ENCODE data around the gene DIP2C. TPM values are rescaled to one million over a fixed set of nuclear protein-coding genes. Genes with fewer than 3 reads are reported as not detected.

The DIP2C gene
- polyA plus RNA-seq, 1 of the 3 experiments (the other 2 are of a cell fraction) = 8.7 TPM

DNA sequence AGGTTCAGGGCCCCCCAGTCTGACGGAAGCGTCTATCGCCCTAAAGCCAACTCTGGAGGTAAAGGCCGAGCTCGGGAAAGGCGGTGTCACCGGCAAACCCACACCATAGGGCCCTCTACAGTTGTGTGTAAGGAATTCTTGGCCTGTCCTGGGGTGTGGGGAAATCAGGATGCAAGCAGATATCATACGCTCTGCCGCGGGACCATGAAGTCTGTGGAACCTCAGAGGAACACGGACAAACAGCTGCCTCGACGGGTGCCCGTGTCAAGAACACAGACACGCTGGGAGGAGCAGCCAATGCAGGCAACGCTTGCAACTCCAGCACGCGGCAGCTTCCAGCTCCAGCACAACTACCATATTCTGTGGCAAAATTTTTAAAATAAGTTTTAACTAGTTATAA, 157.9 kb downstream of the DIP2C start:
- no peaks in the 10 kb centered on the region for H3K27me3 ChIP-seq (ENCODE audit: insufficient read depth)
- H3K9me2 ChIP-seq = no peaks in the 10 kb centered on the region
- H2AFZ ChIP-seq (ENCODE audit: low read depth) = no peak overlapping the region
- no peak overlapping the region for H3K4me2 ChIP-seq
- WGBS (ENCODE audit: low lambda C conversion rate) = 98% methylated on average over 18 of the region's 18 CpGs
- ChIA-PET CTCF (interaction anchor here (1.3 kb wide), 1 partner anchor 20 kb away, joined by 3 read pairs; no protein-coding TSS in a partner anchor), POLR2A (no interaction called here)
- no peak overlapping the region for H3K27ac ChIP-seq (ENCODE audit: low read depth in 2 of 2, low read length in 1 of 2)
- no peak overlapping the region for H3K9ac ChIP-seq
- no peaks in the 10 kb centered on the region for H3K9me3 ChIP-seq
- H3K4me3 ChIP-seq (ENCODE audit: low read depth in 2 of 2, low read length in 1 of 2) = no peak overlapping the region
- no peaks in the 10 kb centered on the region for H3K36me3 ChIP-seq (replicated peaks in 1 of 2; ENCODE audit: control insufficient read depth in 1 of 2, insufficient read depth in 2 of 2, low read length in 1 of 2)
- H3K4me1 ChIP-seq (ENCODE audit: control insufficient read depth in 1 of 2, insufficient read depth in 2 of 2, low read depth in 1 of 2, low read length in 1 of 2) = peaks cover 0 to 12% of the 10 kb centered on the region in 2 experiments; a peak in 1 of 4 replicates
- no peak for DNase-seq
- TF ChIP-seq GATA2 (CRISPR knock-in tag; IDR thresholded peaks at IDR 0.05) (no peak), RFX5 (IDR thresholded peaks at IDR 0.05; ENCODE audit: low read length) (no peak), EZH2phosphoT487 (IDR thresholded peaks at IDR 0.05; ENCODE audit: borderline replicate concordance, low read depth) (no peak)
- TF ChIP-seq, protein P1, sequence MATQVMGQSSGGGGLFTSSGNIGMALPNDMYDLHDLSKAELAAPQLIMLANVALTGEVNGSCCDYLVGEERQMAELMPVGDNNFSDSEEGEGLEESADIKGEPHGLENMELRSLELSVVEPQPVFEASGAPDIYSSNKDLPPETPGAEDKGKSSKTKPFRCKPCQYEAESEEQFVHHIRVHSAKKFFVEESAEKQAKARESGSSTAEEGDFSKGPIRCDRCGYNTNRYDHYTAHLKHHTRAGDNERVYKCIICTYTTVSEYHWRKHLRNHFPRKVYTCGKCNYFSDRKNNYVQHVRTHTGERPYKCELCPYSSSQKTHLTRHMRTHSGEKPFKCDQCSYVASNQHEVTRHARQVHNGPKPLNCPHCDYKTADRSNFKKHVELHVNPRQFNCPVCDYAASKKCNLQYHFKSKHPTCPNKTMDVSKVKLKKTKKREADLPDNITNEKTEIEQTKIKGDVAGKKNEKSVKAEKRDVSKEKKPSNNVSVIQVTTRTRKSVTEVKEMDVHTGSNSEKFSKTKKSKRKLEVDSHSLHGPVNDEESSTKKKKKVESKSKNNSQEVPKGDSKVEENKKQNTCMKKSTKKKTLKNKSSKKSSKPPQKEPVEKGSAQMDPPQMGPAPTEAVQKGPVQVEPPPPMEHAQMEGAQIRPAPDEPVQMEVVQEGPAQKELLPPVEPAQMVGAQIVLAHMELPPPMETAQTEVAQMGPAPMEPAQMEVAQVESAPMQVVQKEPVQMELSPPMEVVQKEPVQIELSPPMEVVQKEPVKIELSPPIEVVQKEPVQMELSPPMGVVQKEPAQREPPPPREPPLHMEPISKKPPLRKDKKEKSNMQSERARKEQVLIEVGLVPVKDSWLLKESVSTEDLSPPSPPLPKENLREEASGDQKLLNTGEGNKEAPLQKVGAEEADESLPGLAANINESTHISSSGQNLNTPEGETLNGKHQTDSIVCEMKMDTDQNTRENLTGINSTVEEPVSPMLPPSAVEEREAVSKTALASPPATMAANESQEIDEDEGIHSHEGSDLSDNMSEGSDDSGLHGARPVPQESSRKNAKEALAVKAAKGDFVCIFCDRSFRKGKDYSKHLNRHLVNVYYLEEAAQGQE (IDR thresholded peaks at IDR 0.05; ENCODE audit: low read depth, low read length) = no peak
- TF ChIP-seq, protein P2, sequence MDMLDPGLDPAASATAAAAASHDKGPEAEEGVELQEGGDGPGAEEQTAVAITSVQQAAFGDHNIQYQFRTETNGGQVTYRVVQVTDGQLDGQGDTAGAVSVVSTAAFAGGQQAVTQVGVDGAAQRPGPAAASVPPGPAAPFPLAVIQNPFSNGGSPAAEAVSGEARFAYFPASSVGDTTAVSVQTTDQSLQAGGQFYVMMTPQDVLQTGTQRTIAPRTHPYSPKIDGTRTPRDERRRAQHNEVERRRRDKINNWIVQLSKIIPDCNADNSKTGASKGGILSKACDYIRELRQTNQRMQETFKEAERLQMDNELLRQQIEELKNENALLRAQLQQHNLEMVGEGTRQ (IDR thresholded peaks at IDR 0.05; ENCODE audit: borderline replicate concordance, low read depth, low read length) = no peak
- peaks cover 77% of the 10 kb centered on the region for H4K20me1 ChIP-seq (ENCODE audit: insufficient read depth)
- no peaks in the 10 kb centered on the region for H3F3A ChIP-seq (replicated peaks; ENCODE audit: insufficient read depth)
- H3K79me2 ChIP-seq (ENCODE audit: insufficient read depth) = peaks cover 49% of the 10 kb centered on the region

DNA sequence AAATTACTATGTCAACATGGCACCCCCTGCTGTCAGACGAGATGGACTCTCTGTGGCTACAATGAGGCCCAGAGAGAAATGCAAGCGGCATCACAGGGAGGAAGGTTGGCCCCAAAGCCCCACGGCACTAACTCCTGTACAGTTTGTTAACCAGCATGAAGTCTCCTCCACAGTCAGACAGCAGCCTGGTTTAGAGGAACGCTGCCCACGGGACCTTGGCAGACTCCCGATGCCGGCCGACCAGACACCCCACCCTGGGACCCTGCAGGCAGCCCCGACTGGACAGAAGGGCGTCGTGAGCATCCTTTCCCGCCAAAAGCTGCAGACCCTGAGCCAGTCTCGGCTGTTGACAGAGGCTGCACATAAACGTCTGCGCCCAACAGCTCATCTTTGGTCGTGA, 158.8 kb downstream of the DIP2C start:
- H2AFZ ChIP-seq (ENCODE audit: low read depth) = no peak overlapping the region
- no peaks in the 10 kb centered on the region for H3K9me2 ChIP-seq
- no peaks in the 10 kb centered on the region for H3F3A ChIP-seq (replicated peaks; ENCODE audit: insufficient read depth)
- 92% methylated on average over 15 of the region's 16 CpGs for WGBS (ENCODE audit: low lambda C conversion rate)
- peaks cover 77% of the 10 kb centered on the region for H4K20me1 ChIP-seq (ENCODE audit: insufficient read depth)
- H3K27me3 ChIP-seq (ENCODE audit: insufficient read depth) = no peaks in the 10 kb centered on the region
- no peak overlapping the region for H3K9ac ChIP-seq
- no peaks in the 10 kb centered on the region for H3K9me3 ChIP-seq
- H3K4me2 ChIP-seq = no peak overlapping the region
- no peaks in the 10 kb centered on the region for H3K36me3 ChIP-seq (replicated peaks in 1 of 2; ENCODE audit: control insufficient read depth in 1 of 2, insufficient read depth in 2 of 2, low read length in 1 of 2)
- ChIA-PET POLR2A (no interaction called here), CTCF (interaction anchor here (0.6 to 1.3 kb wide), 2 partner anchors 20 to 39 kb away, joined by 3 read pairs; no protein-coding TSS in a partner anchor)
- no peak overlapping the region for H3K4me3 ChIP-seq (ENCODE audit: low read depth in 2 of 2, low read length in 1 of 2)
- peaks cover 51% of the 10 kb centered on the region for H3K79me2 ChIP-seq (ENCODE audit: insufficient read depth)
- H3K4me1 ChIP-seq (ENCODE audit: control insufficient read depth in 1 of 2, insufficient read depth in 2 of 2, low read depth in 1 of 2, low read length in 1 of 2) = peaks cover 0 to 9% of the 10 kb centered on the region in 2 experiments; a peak in 1 of 4 replicates
- no peak overlapping the region for H3K27ac ChIP-seq (ENCODE audit: low read depth in 2 of 2, low read length in 1 of 2)
- no peak for DNase-seq
- TF ChIP-seq MXI1 (IDR thresholded peaks at IDR 0.05; ENCODE audit: low read depth, low read length) = no peak
- TF ChIP-seq EZH2phosphoT487 (IDR thresholded peaks at IDR 0.05; ENCODE audit: borderline replicate concordance, low read depth) = no peak
- no peak for TF ChIP-seq FOXJ3 (CRISPR knock-in tag; IDR thresholded peaks at IDR 0.05)
- TF ChIP-seq NRF1 (IDR thresholded peaks at IDR 0.05; ENCODE audit: low read depth, low read length) = no peak
- no peak for TF ChIP-seq RAD21 (IDR thresholded peaks at IDR 0.05; ENCODE audit: low read length)
- TF ChIP-seq SMC3 (IDR thresholded peaks at IDR 0.05; ENCODE audit: low read depth, low read length) = no peak
- no peak for TF ChIP-seq JUND (IDR thresholded peaks at IDR 0.05)
- TF ChIP-seq, protein P3, sequence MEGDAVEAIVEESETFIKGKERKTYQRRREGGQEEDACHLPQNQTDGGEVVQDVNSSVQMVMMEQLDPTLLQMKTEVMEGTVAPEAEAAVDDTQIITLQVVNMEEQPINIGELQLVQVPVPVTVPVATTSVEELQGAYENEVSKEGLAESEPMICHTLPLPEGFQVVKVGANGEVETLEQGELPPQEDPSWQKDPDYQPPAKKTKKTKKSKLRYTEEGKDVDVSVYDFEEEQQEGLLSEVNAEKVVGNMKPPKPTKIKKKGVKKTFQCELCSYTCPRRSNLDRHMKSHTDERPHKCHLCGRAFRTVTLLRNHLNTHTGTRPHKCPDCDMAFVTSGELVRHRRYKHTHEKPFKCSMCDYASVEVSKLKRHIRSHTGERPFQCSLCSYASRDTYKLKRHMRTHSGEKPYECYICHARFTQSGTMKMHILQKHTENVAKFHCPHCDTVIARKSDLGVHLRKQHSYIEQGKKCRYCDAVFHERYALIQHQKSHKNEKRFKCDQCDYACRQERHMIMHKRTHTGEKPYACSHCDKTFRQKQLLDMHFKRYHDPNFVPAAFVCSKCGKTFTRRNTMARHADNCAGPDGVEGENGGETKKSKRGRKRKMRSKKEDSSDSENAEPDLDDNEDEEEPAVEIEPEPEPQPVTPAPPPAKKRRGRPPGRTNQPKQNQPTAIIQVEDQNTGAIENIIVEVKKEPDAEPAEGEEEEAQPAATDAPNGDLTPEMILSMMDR (IDR thresholded peaks at IDR 0.05) = no peak
- TF ChIP-seq RXRA (IDR thresholded peaks at IDR 0.05; ENCODE audit: borderline replicate concordance, low read depth) = no peak
- TF ChIP-seq FOSL2 (IDR thresholded peaks at IDR 0.05; ENCODE audit: borderline replicate concordance, low read depth) = no peak
- TF ChIP-seq POLR2AphosphoS5 (IDR thresholded peaks at IDR 0.05; ENCODE audit: low read depth, low read length) = no peak
- TF ChIP-seq TCF12 (IDR thresholded peaks at IDR 0.05) = no peak
- TF ChIP-seq, protein P4, sequence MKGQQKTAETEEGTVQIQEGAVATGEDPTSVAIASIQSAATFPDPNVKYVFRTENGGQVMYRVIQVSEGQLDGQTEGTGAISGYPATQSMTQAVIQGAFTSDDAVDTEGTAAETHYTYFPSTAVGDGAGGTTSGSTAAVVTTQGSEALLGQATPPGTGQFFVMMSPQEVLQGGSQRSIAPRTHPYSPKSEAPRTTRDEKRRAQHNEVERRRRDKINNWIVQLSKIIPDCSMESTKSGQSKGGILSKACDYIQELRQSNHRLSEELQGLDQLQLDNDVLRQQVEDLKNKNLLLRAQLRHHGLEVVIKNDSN (IDR thresholded peaks at IDR 0.05; ENCODE audit: borderline replicate concordance, low read depth) = no peak
- TF ChIP-seq RCOR1 (IDR thresholded peaks at IDR 0.05; ENCODE audit: low read length) = no peak
- TF ChIP-seq, protein P5, sequence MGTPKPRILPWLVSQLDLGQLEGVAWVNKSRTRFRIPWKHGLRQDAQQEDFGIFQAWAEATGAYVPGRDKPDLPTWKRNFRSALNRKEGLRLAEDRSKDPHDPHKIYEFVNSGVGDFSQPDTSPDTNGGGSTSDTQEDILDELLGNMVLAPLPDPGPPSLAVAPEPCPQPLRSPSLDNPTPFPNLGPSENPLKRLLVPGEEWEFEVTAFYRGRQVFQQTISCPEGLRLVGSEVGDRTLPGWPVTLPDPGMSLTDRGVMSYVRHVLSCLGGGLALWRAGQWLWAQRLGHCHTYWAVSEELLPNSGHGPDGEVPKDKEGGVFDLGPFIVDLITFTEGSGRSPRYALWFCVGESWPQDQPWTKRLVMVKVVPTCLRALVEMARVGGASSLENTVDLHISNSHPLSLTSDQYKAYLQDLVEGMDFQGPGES (IDR thresholded peaks at IDR 0.05; ENCODE audit: low read depth, low read length) = no peak
- no peak for TF ChIP-seq NFIC (IDR thresholded peaks at IDR 0.05; ENCODE audit: borderline replicate concordance)
- TF ChIP-seq TEAD4 (IDR thresholded peaks at IDR 0.05; ENCODE audit: borderline replicate concordance, insufficient read depth) = no peak
